Activated B cell treated with CpG ODN at 0.5 μM for 24 hours (primary cell): ENCODE measurements around the gene HERC5. TPM values are rescaled to one million over a fixed set of nuclear protein-coding genes. Genes with fewer than 3 reads are reported as not detected.

Experiments used
- ATAC-seq: fragments of 200-7000 bp; cut with Tn5 transposase; one replicate; pipeline ENCODE4 v1.10.0; 2021; ENCODE audit warnings: low read depth, mild to moderate bottlenecking, moderate library complexity
- CTCF ChIA-PET: fragments of 350-600 bp; sonication (Branson Sonifier 250); formaldehyde crosslinking; loops from one replicate; lab custom pipeline; 2021; ENCODE audit warnings: antibody characterized with exemption; lab: Charles Lee
- POLR2A ChIA-PET: fragments of 350-600 bp; sonication (Branson Sonifier 250); formaldehyde crosslinking; loops from one replicate; lab custom pipeline; 2021; ENCODE audit warnings: antibody characterized with exemption; lab: Charles Lee
- DNase-seq: peaks from one replicate; pipeline ENCODE4 v3.0.0; 2022
- H3K27ac Mint-ChIP-seq: one replicate; pipeline ENCODE4 v1.8.0; 2020; ENCODE audit warnings: mixed read lengths
- H3K27me3 Mint-ChIP-seq: one replicate; pipeline ENCODE4 v1.8.0; 2021; ENCODE audit warnings: mixed read lengths
- H3K36me3 Mint-ChIP-seq: one replicate; pipeline ENCODE4 v1.8.0; 2021; ENCODE audit warnings: low read depth, mixed read lengths
- H3K4me1 Mint-ChIP-seq: one replicate; pipeline ENCODE4 v1.8.0; 2021; ENCODE audit warnings: mixed read lengths
- H3K4me3 Mint-ChIP-seq: one replicate; pipeline ENCODE4 v1.8.0; 2020; ENCODE audit warnings: mild to moderate bottlenecking, mixed read lengths
- H3K9me3 Mint-ChIP-seq: one replicate; pipeline ENCODE4 v1.8.0; 2020; ENCODE audit warnings: mixed read lengths
- intact Hi-C: fragments of 100-400 bp; cut with micrococcal nuclease; formaldehyde crosslinking; loops from one replicate; pipeline ENCODE4 v1.15.1; 2024
- total RNA-seq: library from RNA; stranded (reverse); gene quantifications from 2 replicates; pipeline ENCODE4 v1.2.3, GENCODE V29; 2022
- TF ChIP-seq, protein P1 (sequence below): fragments of 200-600 bp; IDR thresholded peaks from one replicate; pipeline ENCODE4 v1.8.0; 2022; ENCODE audit warnings: antibody characterized with exemption, mild to moderate bottlenecking

The HERC5 gene
- total RNA-seq, 1 donor from 2014 or later, result 4.8 TPM

DNA sequence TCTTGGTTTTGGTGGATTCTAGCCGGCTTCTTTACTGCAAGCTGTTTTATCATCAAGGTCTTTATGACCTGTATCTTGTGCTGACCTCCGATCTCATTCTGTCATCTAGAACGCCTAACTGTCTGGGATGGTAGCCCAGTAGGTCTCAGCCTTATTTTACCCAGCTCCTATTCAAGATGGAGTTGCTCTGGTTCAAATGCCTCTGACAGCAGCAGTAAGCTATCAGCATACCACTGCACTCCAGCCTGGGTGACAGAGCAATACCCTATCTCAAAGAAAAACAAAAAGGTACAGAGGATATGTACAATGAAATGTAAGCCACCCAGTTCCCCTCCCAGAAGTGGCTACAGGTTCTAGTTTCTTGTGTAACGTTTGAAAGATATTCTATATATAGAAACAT, 42.2 kb upstream of the HERC5 start:
- no peak overlapping the region for H3K27ac Mint-ChIP-seq

DNA sequence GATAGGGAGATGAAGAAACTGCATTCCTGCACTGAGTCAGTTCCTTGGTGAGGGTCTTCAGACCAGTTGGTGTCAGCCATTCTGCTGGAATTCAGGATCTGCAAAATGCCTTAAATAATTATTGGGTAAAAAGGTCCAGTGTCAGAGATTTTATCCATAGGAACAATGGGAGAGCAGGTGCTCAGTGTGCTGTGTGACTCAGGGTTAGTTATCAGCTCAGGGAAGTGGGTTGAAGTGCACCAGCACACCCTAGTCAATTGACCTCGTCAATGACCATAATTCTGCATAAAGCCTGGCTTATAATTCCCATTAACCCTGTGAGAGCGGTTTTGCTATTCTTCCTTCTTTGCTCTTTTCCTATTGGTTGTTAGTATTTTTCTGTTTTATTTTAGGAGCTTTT, 40.9 kb upstream of the HERC5 start:
- no peaks in the 10 kb centered on the region for H3K4me1 Mint-ChIP-seq
- TF ChIP-seq, protein P1, sequence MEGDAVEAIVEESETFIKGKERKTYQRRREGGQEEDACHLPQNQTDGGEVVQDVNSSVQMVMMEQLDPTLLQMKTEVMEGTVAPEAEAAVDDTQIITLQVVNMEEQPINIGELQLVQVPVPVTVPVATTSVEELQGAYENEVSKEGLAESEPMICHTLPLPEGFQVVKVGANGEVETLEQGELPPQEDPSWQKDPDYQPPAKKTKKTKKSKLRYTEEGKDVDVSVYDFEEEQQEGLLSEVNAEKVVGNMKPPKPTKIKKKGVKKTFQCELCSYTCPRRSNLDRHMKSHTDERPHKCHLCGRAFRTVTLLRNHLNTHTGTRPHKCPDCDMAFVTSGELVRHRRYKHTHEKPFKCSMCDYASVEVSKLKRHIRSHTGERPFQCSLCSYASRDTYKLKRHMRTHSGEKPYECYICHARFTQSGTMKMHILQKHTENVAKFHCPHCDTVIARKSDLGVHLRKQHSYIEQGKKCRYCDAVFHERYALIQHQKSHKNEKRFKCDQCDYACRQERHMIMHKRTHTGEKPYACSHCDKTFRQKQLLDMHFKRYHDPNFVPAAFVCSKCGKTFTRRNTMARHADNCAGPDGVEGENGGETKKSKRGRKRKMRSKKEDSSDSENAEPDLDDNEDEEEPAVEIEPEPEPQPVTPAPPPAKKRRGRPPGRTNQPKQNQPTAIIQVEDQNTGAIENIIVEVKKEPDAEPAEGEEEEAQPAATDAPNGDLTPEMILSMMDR, result no peak
- DNase-seq (no peak), ATAC-seq (no peak)
- ChIA-PET POLR2A (no interaction called here), CTCF (no interaction called here)
- no peak overlapping the region for H3K27ac Mint-ChIP-seq
- H3K36me3 Mint-ChIP-seq, result peaks cover 26% of the 10 kb centered on the region
- intact Hi-C loops, result no loop called here
- no peaks in the 10 kb centered on the region for H3K27me3 Mint-ChIP-seq
- H3K9me3 Mint-ChIP-seq, result no peaks in the 10 kb centered on the region
- H3K4me3 Mint-ChIP-seq, result no peak overlapping the region

More for the DNA sequence above, 42.2 kb upstream of the HERC5 start:
- DNase-seq, result no peak
- Mint-ChIP-seq H3K27me3 (no peaks in the 10 kb centered on the region), H3K4me3 (no peak overlapping the region), H3K4me1 (no peaks in the 10 kb centered on the region), H3K36me3 (peaks cover 30% of the 10 kb centered on the region), H3K9me3 (no peaks in the 10 kb centered on the region)
- intact Hi-C loops, result no loop called here
- TF ChIP-seq, protein P1, result no peak
- ChIA-PET CTCF (no interaction called here), POLR2A (no interaction called here)
- no peak for ATAC-seq

DNA sequence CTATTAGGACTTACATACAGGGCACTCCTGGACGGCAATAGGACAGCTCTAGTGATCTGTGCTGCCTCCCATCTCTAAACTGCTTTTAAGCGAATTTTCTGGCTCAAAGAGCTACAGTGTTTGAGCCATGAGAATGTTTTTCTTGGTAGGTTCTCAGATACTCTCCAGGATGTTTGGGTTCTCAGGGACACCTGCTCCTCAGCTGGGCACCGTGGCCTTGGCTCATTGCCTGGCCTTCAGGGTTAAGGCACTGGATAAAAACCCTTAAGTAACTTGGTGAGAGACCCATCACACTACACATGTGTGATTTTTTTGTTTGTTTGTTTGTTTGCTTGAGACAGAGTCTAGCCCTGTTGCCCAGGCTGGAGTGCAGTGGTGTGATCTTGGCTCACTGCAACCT, 38.5 kb upstream of the HERC5 start:
- Mint-ChIP-seq H3K4me1 (no peaks in the 10 kb centered on the region), H3K9me3 (no peaks in the 10 kb centered on the region), H3K27ac (no peak overlapping the region), H3K27me3 (no peaks in the 10 kb centered on the region), H3K36me3 (peaks cover 22% of the 10 kb centered on the region), H3K4me3 (no peak overlapping the region)
- CTCF ChIA-PET, result no interaction called here
- ATAC-seq (no peak), DNase-seq (no peak)
- TF ChIP-seq, protein P1, result no peak
- POLR2A ChIA-PET, result no interaction called here
- intact Hi-C loops, result no loop called here

DNA sequence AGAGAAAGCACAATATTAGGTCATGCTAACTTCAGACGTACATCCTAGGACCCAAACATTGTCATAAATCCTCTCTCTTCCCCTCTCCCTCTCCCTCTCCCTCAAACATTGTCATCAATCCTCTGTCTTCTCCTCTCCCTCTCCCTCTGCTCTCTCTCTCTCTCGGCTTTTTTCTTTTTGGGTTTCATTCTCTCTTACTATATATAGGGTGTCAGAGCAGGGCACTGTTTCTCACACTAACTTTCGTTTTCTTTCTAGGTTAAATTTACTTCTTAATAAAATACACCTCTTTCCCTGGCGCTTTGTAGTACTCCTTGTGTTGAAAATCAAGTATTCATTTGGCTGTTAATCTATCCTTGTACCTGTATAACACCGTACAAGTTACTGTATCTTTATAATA, 37.0 kb upstream of the HERC5 start:
- Mint-ChIP-seq H3K27ac (no peak overlapping the region), H3K9me3 (no peaks in the 10 kb centered on the region), H3K4me1 (no peaks in the 10 kb centered on the region), H3K36me3 (peaks cover 17% of the 10 kb centered on the region), H3K27me3 (no peaks in the 10 kb centered on the region), H3K4me3 (no peak overlapping the region)
- ATAC-seq (no peak), DNase-seq (no peak)
- TF ChIP-seq, protein P1, result no peak
- POLR2A ChIA-PET, result no interaction called here
- CTCF ChIA-PET, result no interaction called here
- intact Hi-C loops, result no loop called here

DNA sequence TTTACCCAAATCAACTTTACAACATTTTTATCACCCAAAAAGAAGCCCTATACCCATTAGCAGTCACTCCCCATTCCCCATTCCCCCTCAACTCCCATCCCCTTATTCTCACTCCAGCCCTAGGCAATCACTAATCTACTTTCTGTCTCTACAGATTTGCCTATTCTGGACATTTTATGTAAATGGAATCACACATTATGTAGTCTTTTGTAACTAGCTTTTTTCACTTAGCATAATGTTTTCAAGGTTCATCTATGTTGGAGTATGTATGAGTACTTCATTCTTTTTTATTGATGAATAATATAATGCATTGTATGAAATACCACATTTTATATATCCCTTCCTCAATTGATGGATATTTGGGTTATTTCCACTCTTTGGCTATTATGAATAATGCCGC, 36.1 kb upstream of the HERC5 start:
- no peak overlapping the region for H3K4me3 Mint-ChIP-seq
- no peaks in the 10 kb centered on the region for H3K9me3 Mint-ChIP-seq
- H3K4me1 Mint-ChIP-seq, result no peaks in the 10 kb centered on the region
- no peak for ATAC-seq
- H3K36me3 Mint-ChIP-seq, result peaks cover 16% of the 10 kb centered on the region
- no peak overlapping the region for H3K27ac Mint-ChIP-seq
- POLR2A ChIA-PET, result no interaction called here
- TF ChIP-seq, protein P1, result no peak
- intact Hi-C loops, result no loop called here
- CTCF ChIA-PET, result no interaction called here
- DNase-seq, result no peak
- H3K27me3 Mint-ChIP-seq, result no peaks in the 10 kb centered on the region
